DMS 273 (cell line): ENCODE measurements around the gene SPSB4.
A peak's percentile ranks its signal among the peaks of the same experiment; 100 is the strongest.
"Not testable (repeated sequence)": the region's sequence is repeated elsewhere in the genome, so short reads cannot be mapped to it uniquely, and the experiment has no call there.

Experiments
- DNase-seq: peaks from one replicate; lab custom pipeline; 2025; ENCODE audit not compliant: unreplicated experiment; lab: John Stamatoyannopoulos, UW

Gene SPSB4

DNA sequence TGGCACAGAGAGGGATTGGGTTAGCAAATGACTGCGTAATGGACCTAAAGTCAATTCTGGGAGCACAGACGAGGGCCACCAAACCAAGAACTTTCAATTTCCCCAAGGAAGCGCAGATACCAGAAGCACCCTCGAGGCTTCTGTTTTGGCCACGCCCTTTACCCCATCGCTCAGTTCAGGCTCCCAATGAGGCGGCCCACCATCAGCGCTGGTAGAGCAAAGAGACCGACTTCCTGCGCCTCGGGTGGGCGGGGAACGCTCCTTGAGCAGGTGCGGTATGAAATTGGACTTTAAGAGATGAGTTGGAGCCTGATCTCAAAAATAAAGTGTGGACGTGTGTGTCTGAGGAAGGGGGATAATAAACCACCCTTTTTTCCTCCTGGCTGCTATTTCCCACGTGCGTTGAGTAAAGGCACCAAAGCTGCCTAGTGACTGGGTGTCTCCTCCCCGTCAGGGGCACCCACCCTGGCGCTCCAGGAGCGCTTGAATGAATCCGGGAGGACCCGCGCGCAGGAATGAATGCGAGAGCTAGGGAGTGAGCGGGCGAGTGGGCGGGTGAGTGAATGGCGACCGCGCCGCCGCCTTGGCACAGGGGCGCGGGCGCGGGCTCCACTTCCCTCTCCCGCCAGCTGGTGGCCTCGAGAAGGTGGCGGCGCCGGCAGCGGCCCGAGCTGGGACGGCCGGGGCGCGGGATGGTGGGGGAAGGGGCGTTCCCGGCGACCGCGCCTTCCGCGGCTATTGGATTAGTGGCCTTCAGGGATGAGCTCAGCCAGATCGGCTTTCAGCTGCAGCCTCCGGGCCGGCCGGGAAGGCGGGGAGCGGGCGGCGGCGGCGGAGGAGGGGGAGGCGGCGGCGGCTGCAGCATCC, at the start of gene SPSB4:
Gene SPSB4 (plus strand): TSS at position 772 of the 867 bp plus-strand sequence. CDS start 14,758 bp downstream, outside the sequence.
- DNase-seq = peak; percentile 98

GRCh38 chr3:141006344-141006743, 44.8 kb upstream of the SPSB4 start:
- no peak for DNase-seq

- no peak for DNase-seq
These were observed 41.7 kb upstream of the SPSB4 start for GRCh38 chr3:141009496-141009895.

GRCh38 chr3:141011232-141011996, 39.7 kb upstream of the SPSB4 start:
- peak; percentile 95 for DNase-seq

- DNase-seq = no peak
These were observed 39.2 kb upstream of the SPSB4 start for GRCh38 chr3:141011997-141012262.

- DNase-seq = no peak
These were observed 38.6 kb upstream of the SPSB4 start for GRCh38 chr3:141012571-141012970.

DNA sequence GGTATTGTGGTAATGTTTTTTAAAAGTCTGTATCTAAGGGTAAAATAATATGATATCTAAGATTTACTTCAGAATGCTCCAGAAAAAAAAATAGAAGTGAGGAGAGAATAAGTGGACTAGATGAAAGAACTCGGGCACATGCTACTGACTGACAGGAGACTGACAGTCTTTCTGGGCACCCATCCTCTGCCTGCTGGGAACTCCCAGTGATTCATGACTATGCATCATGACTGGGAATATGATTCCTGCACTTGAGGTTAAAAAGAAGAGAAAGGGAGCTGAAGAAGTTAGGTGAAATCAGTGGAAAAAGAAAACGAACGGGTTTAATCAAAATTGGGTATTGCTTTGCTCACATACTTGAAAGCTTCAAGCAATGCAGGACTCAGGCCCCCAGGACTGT, 35.7 kb upstream of the SPSB4 start:
- DNase-seq = no peak

DNA sequence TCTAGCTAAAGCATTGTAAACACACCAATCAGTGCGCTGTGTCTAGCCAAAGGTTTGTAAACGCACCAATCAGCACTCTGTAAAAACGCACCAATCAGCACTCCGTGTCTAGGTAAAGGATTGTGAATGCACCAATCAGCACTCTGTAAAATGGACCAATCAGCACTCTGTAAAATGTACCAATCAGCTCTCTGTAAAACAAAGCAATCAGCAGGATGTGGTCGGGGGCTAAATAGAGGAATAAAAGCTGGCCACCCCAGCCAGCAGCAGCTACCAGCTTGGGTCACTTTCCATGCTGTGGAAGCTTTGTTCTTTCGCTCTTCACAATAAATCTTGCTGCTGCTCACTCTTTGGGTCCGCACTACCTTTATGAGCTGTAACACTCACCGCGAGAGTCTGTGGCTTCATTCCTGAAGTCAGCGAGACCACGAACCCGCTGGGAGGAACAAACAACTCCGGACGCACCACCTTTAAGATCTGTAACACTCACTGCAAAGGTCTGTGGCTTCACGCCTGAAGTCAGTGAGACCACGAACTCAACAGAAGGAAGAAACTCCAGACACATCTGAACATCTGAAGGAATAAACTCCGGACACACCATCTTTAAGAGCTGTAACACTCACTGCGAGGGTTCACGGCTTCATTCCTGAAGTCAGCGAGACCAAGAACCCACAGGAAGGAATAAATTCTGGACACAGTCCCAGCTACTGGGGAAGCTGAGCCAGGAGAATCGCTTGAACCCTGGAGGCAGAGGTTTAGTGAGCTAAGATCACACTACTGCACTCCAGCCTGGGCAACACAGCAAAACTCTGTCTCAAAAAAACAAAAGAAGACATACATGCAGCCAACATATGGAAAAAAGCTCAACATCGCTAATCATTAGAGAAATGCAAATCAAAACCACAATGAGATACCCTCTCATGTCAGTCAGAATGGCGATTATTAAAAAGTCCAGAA, 33.5 kb upstream of the SPSB4 start:
- not testable (repeated sequence) for DNase-seq

GRCh38 chr3:141019244-141019643, 31.9 kb upstream of the SPSB4 start:
- DNase-seq = no peak

- no peak for DNase-seq
These were observed 30.9 kb upstream of the SPSB4 start for GRCh38 chr3:141020143-141020830.

DNA sequence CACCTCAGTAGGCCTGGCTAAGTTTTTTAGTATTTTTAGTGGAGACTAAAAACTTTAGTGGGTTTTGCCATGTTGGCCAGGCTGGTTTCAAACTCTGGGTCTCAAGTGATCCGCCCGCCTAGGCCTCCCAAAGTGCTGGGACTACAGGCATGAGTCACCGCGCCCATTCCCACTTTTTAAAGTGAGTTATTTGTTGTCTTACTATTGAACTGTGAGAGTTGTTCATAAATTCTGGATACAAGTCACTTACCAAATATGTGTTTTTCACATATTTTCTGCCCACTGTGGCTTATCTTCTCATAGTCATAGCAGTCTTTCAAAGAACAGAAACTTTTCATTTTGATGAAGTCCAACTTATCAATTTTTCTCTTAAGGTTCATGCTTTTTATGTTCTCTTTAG, 29.9 kb upstream of the SPSB4 start:
- no peak for DNase-seq

- DNase-seq = no peak
These were observed 20.9 kb upstream of the SPSB4 start for GRCh38 chr3:141030296-141030695.

- DNase-seq = no peak
These were observed 11.6 kb upstream of the SPSB4 start for GRCh38 chr3:141039589-141039988.

DNA sequence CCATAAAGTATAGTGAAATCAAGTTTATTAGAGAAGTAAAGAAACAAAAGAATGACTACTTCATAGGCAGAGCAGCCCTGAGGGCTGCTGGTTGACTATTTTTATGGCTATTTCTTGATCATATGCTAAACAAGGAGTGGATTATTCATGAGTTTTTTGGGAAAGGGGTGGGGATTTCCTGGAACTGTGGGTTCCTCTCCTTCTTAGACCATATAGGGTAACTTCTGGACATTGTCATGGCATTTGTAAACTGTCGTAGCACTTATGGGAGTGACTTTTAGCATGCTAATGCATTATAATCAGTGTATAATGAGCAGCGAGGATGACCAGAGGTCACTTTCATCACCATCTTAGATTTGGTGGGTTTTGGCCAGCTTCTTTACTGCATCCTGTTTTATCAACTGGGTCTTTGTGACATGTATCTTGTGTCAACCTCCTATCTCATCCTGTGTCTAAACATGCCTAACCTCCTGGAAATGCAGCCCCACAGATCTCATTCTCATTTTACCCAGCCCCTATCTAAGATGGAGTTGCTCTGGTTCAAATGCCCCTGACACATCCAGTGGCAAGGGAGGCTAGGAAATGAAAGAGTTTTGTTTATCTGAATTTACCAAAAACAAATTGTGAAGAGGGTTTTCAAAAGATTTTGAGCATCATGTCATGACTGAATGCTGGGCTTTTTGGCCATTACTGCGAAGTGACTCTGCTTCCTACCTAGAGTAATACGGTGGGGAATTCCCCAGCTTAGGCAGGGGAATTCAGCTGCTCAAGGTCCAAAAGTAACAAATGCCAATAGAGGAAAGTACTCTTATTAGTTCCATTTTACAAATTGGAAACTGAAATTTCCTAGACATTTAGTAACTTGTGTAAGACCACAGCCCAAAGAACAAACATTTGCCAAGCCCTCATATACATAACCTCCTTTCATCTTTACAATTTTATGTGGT, 6.2 kb upstream of the SPSB4 start:
- no peak for DNase-seq

DNA sequence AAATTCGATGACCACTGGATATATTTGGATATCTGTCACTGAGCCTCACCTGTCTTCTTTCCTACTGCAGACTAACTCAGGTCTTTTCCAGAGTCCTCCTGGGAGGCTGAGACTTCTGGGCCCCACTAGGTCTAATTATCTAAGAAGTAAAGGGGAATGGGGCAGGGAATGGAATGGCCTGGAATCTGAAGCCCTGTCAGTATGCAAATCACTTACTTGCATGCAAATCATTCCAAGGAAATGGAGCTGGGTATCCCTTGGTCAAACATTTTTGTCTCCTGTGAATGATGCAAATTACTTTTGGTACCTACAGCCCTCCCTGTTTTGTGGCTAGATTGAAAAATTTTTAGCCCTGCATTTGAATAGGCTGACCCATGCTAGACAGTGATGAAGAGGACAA, 5.3 kb upstream of the SPSB4 start:
- no peak for DNase-seq

GRCh38 chr3:141047168-141047567, 4.0 kb upstream of the SPSB4 start:
- no peak for DNase-seq

GRCh38 chr3:141049681-141050080, 1.5 kb upstream of the SPSB4 start:
- peak; percentile 84 for DNase-seq

- peak; percentile 90 for DNase-seq
These were observed 475 bp downstream of the SPSB4 start for GRCh38 chr3:141051443-141052200.
